ENCODE data around the gene CLTCL1. TPM values are rescaled to one million over a fixed set of nuclear protein-coding genes. Genes with fewer than 3 reads are reported as not detected.
"Not testable (repeated sequence)": the region's sequence is repeated elsewhere in the genome, so short reads cannot be mapped to it uniquely, and the experiment has no call there.

Gene CLTCL1
- polyA plus RNA-seq, 1 donor: 2.2 TPM

DNA sequence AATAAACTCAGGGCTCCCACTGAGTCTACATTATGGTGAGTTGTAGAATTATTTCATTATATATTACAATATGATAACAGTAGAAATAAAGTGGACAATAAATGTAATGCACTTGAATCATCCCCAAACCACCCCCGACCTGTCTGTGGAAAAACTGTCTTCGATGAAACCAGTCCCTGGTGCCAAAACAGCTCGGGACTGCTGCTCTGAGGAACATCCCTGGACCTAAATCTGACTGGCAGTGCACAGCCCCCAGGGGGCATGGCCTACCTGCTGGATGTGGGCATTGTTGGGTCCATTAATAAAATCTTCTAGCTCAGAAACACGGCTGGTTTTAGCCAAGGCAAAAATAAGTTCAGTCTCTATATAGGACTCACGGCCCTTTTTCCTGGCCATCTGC lies 83.6 kb downstream of the CLTCL1 start:
- DNase-seq: no peak
- WGBS (ENCODE audit: insufficient coverage, low lambda C conversion rate): no CpG with 5 or more reads among the region's 5 CpGs
- no peaks in the 10 kb centered on the region for H3K27me3 ChIP-seq (ENCODE audit: control insufficient read depth, insufficient read depth, low read length)
- no peak overlapping the region for H3K27ac ChIP-seq (ENCODE audit: low read length)
- H3K4me3 ChIP-seq (ENCODE audit: low read length): no peak overlapping the region
- peaks cover 2% of the 10 kb centered on the region for H3K36me3 ChIP-seq (ENCODE audit: control insufficient read depth, insufficient read depth, low read length)
- no peaks in the 10 kb centered on the region for H3K4me1 ChIP-seq (ENCODE audit: control insufficient read depth, insufficient read depth, low read length)
- no peaks in the 10 kb centered on the region for H3K9me3 ChIP-seq (ENCODE audit: control insufficient read depth, low read depth, low read length)

DNA sequence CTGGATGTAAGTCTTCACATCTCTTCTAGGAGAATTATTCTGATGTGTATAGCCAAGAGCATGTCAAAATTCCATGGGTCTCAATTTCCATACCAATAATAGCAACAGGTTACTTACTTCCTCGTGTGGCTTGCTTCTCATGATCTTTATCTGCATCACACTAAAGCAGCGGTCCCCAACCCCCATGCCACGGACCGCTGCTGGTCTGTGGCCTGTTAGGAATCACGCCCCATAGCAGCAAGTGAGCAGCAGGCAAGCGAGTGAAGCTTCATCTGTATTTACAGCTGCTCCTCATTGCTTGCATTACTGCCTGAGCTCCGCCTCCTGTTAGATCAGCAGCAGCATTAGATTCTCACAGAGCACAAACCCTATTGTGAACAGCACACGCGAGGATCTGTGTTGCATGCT lies 84.1 kb downstream of the CLTCL1 start:
- DNase-seq: no peak
- no peaks in the 10 kb centered on the region for H3K4me1 ChIP-seq (ENCODE audit: control insufficient read depth, insufficient read depth, low read length)
- peaks cover 2% of the 10 kb centered on the region for H3K36me3 ChIP-seq (ENCODE audit: control insufficient read depth, insufficient read depth, low read length)
- no peaks in the 10 kb centered on the region for H3K27me3 ChIP-seq (ENCODE audit: control insufficient read depth, insufficient read depth, low read length)
- H3K27ac ChIP-seq (ENCODE audit: low read length): no peak overlapping the region
- no CpG with 5 or more reads among the region's 9 CpGs for WGBS (ENCODE audit: insufficient coverage, low lambda C conversion rate)
- H3K4me3 ChIP-seq (ENCODE audit: low read length): no peak overlapping the region
- H3K9me3 ChIP-seq (ENCODE audit: control insufficient read depth, low read depth, low read length): no peaks in the 10 kb centered on the region

DNA sequence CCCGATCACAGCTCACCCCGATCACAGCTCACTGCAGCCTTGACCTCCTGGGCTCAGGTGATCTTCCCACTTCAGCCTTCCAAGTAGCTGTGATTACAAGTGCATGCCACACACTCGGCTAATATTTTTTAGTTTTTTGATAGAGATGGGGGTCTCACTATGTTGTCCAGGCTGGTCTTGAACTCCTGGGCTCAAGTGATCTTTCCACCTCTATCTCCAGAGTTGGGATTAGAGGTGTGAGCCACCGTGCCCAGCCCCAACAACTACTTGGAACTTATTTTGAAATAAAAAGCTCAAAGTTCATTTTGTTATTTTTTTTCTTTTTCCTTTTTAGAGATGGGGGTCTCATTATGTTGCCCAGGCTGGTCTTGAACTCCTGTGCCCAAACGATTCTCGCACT lies 85.2 kb downstream of the CLTCL1 start:
- Histone ChIP-seq H3K27ac (ENCODE audit: low read length) (no peak overlapping the region), H3K4me3 (ENCODE audit: low read length) (no peak overlapping the region), H3K9me3 (ENCODE audit: control insufficient read depth, low read depth, low read length) (no peaks in the 10 kb centered on the region), H3K27me3 (ENCODE audit: control insufficient read depth, insufficient read depth, low read length) (no peaks in the 10 kb centered on the region), H3K4me1 (ENCODE audit: control insufficient read depth, insufficient read depth, low read length) (no peaks in the 10 kb centered on the region), H3K36me3 (ENCODE audit: control insufficient read depth, insufficient read depth, low read length) (peaks cover 2% of the 10 kb centered on the region)
- no peak for DNase-seq
- no CpG with 5 or more reads among the region's 6 CpGs for WGBS (ENCODE audit: insufficient coverage, low lambda C conversion rate)

- H3K36me3 ChIP-seq (ENCODE audit: control insufficient read depth, insufficient read depth, low read length): no peaks in the 10 kb centered on the region
- DNase-seq: no peak
- H3K9me3 ChIP-seq (ENCODE audit: control insufficient read depth, low read depth, low read length): no peaks in the 10 kb centered on the region
Observed at GRCh38 chr22:19204640-19205039, 86.9 kb downstream of the CLTCL1 start.

DNA sequence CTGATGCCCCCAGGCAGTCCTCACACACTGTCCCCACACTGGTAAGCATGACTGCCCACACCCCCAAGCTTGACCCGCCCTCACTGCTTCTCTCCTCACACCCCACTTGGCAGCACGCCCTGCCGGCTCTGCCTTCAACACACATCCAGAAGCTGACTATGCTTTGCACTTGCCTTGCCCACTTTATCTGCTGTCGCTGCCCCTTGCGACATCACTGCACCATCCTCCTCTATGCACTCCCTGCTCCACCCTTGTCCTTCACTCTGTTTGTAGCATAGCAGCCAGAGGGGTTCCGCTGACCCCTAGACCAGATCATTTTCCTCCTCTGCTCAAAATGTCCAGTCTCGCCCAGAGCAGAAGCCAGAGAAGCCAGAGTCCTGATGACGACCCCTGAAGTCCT lies 87.7 kb downstream of the CLTCL1 start:
- Histone ChIP-seq H3K4me3 (ENCODE audit: low read length) (no peak overlapping the region), H3K27ac (ENCODE audit: low read length) (no peak overlapping the region), H3K4me1 (ENCODE audit: control insufficient read depth, insufficient read depth, low read length) (no peaks in the 10 kb centered on the region), H3K36me3 (ENCODE audit: control insufficient read depth, insufficient read depth, low read length) (no peaks in the 10 kb centered on the region), H3K9me3 (ENCODE audit: control insufficient read depth, low read depth, low read length) (no peaks in the 10 kb centered on the region), H3K27me3 (ENCODE audit: control insufficient read depth, insufficient read depth, low read length) (no peaks in the 10 kb centered on the region)
- no peak for DNase-seq
- 80% methylated on average over 1 of the region's 8 CpGs for WGBS (ENCODE audit: insufficient coverage, low lambda C conversion rate)

More at GRCh38 chr22:19204640-19205039, 86.9 kb downstream of the CLTCL1 start:
- Histone ChIP-seq H3K4me1 (ENCODE audit: control insufficient read depth, insufficient read depth, low read length) (no peaks in the 10 kb centered on the region), H3K27me3 (ENCODE audit: control insufficient read depth, insufficient read depth, low read length) (no peaks in the 10 kb centered on the region), H3K4me3 (ENCODE audit: low read length) (no peak overlapping the region), H3K27ac (ENCODE audit: low read length) (no peak overlapping the region)
- WGBS (ENCODE audit: insufficient coverage, low lambda C conversion rate): no CpG with 5 or more reads among the region's 4 CpGs

- no CpG with 5 or more reads among the region's 3 CpGs for WGBS (ENCODE audit: insufficient coverage, low lambda C conversion rate)
- not testable (repeated sequence) for H3K9me3 ChIP-seq (ENCODE audit: control insufficient read depth, low read depth, low read length); H3K27ac ChIP-seq (ENCODE audit: low read length); H3K4me1 ChIP-seq (ENCODE audit: control insufficient read depth, insufficient read depth, low read length); H3K36me3 ChIP-seq (ENCODE audit: control insufficient read depth, insufficient read depth, low read length); DNase-seq; H3K27me3 ChIP-seq (ENCODE audit: control insufficient read depth, insufficient read depth, low read length); H3K4me3 ChIP-seq (ENCODE audit: low read length)
Observed at GRCh38 chr22:19202799-19203186, 88.7 kb downstream of the CLTCL1 start.

DNA sequence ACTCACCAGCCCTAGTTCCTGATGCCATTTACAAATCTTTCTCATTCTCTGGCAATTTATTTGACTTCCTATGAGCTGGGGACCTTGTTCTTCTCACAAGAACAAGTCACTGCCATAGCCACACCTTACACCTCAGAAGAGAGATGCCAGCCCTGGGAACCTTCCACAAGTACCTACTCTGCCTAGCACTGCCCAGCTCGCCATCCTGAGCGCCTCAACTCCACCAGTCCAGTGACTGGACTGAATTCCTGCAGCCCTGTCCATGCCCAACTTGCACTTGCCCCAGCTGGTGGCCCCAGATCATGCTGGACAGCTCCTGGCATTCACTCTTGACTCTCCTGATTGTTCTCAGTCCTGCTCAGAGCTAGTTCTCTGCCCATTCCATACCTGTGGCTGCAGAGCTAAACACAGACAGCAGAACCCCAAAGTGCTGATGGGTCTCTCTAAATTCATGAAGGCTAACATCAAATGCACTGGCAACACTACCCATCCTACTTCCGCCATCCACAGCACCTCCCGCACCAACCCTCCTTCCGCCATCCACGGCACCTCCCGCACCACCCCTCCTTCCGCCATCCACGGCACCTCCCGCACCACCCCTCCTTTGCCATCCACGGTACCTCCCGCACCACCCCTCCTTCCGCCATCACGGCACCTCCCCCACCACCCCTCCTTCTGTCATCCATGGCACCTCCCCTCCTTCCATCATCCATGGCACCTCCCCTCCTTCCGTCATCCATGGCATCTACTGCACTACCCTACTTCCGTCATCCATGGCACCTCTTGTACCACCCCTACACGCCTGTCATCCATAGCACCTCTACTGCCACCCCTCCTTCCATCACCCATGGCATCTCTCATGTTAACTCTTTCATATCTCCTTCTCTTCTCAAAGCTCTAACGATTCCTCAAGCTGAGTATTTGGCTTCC lies 89.4 kb downstream of the CLTCL1 start:
- Histone ChIP-seq H3K4me3 (ENCODE audit: low read length) (no peak overlapping the region), H3K36me3 (ENCODE audit: control insufficient read depth, insufficient read depth, low read length) (no peaks in the 10 kb centered on the region), H3K27me3 (ENCODE audit: control insufficient read depth, insufficient read depth, low read length) (no peaks in the 10 kb centered on the region), H3K27ac (ENCODE audit: low read length) (no peak overlapping the region), H3K4me1 (ENCODE audit: control insufficient read depth, insufficient read depth, low read length) (no peaks in the 10 kb centered on the region), H3K9me3 (ENCODE audit: control insufficient read depth, low read depth, low read length) (no peaks in the 10 kb centered on the region)
- WGBS (ENCODE audit: insufficient coverage, low lambda C conversion rate): 95% methylated on average over 6 of the region's 18 CpGs
- DNase-seq: no peak

- H3K27ac ChIP-seq (ENCODE audit: low read length): no peak overlapping the region
- no peaks in the 10 kb centered on the region for H3K27me3 ChIP-seq (ENCODE audit: control insufficient read depth, insufficient read depth, low read length)
- no peak overlapping the region for H3K4me3 ChIP-seq (ENCODE audit: low read length)
- no peaks in the 10 kb centered on the region for H3K36me3 ChIP-seq (ENCODE audit: control insufficient read depth, insufficient read depth, low read length)
- WGBS (ENCODE audit: insufficient coverage, low lambda C conversion rate): no CpG with 5 or more reads among the region's 23 CpGs
- DNase-seq: no peak
- no peaks in the 10 kb centered on the region for H3K4me1 ChIP-seq (ENCODE audit: control insufficient read depth, insufficient read depth, low read length)
- H3K9me3 ChIP-seq (ENCODE audit: control insufficient read depth, low read depth, low read length): no peaks in the 10 kb centered on the region
Observed at GRCh38 chr22:19201130-19201868, 90.2 kb downstream of the CLTCL1 start.

- Histone ChIP-seq H3K36me3 (ENCODE audit: control insufficient read depth, insufficient read depth, low read length) (no peaks in the 10 kb centered on the region), H3K9me3 (ENCODE audit: control insufficient read depth, low read depth, low read length) (no peaks in the 10 kb centered on the region)
- no CpG with 5 or more reads among the region's 8 CpGs for WGBS (ENCODE audit: insufficient coverage, low lambda C conversion rate)
Observed at GRCh38 chr22:19199479-19199878, 92.0 kb downstream of the CLTCL1 start.

DNA sequence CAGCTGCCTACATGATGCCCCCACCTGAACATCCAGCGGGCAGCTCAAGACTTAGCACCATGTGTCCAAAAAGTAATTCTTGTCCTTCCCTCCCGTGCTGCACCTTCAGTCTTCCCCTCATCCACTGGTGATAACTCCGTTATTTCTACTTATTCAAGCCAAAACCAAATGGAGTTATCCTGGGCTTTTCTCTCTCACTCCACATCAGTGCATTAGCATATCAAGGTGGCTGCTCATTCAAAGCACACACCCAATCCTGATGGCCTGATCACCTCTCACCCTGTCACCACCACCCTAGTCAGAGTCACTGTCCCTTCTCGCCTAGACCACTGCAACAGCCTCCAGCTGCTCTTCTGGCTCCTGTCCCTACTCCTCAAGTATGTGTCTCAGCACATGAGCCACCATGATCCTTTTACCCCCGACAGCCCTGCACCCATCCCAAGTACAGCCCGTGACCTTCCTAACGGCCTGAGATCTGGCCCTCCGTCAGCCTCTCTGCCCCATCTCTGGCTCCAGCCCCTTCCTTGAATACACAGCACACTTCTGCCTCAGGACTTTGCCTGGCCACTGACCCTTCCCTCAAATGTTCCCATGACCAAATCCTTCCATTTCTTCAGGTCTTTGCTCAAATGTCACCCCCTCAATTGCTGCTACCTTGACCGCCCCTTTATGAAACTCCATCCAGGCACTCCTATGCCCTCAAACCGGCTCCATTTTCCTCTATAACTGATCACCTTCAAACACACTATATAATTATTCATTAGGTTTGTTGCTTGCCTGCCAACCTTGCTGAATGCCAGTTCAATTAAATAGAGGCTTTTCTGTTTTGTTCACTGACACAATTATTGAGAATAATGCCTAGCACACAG lies 93.3 kb downstream of the CLTCL1 start:
- H3K27ac ChIP-seq (ENCODE audit: low read length): no peak overlapping the region
- no peaks in the 10 kb centered on the region for H3K27me3 ChIP-seq (ENCODE audit: control insufficient read depth, insufficient read depth, low read length)
- WGBS (ENCODE audit: insufficient coverage, low lambda C conversion rate): 100% methylated on average over 2 of the region's 10 CpGs
- no peaks in the 10 kb centered on the region for H3K9me3 ChIP-seq (ENCODE audit: control insufficient read depth, low read depth, low read length)
- H3K36me3 ChIP-seq (ENCODE audit: control insufficient read depth, insufficient read depth, low read length): no peaks in the 10 kb centered on the region
- no peak overlapping the region for H3K4me3 ChIP-seq (ENCODE audit: low read length)
- H3K4me1 ChIP-seq (ENCODE audit: control insufficient read depth, insufficient read depth, low read length): no peaks in the 10 kb centered on the region
- no peak for DNase-seq

More at GRCh38 chr22:19199479-19199878, 92.0 kb downstream of the CLTCL1 start:
- no peak overlapping the region for H3K27ac ChIP-seq (ENCODE audit: low read length)
- H3K4me3 ChIP-seq (ENCODE audit: low read length): no peak overlapping the region
- no peaks in the 10 kb centered on the region for H3K4me1 ChIP-seq (ENCODE audit: control insufficient read depth, insufficient read depth, low read length)
- DNase-seq: no peak
- no peaks in the 10 kb centered on the region for H3K27me3 ChIP-seq (ENCODE audit: control insufficient read depth, insufficient read depth, low read length)
